SHP77 (cell line): Measurements from ENCODE around the gene CPNE7.
"Not testable (repeated sequence)": the region's sequence is repeated elsewhere in the genome, so short reads cannot be mapped to it uniquely, and the experiment has no call there.

Experiments used
- DNase-seq, 2 experiments: peaks; one replicate each; lab custom pipeline; 2025; lab: John Stamatoyannopoulos, UW

CPNE7 gene

GRCh38 chr16:89623511-89624261, 48.1 kb downstream of the CPNE7 start:
- no peak for DNase-seq

GRCh38 chr16:89624777-89625761, 49.5 kb downstream of the CPNE7 start:
- DNase-seq, result no peak

GRCh38 chr16:89629827-89630610, 54.5 kb downstream of the CPNE7 start:
- no peak for DNase-seq

- no peak for DNase-seq
These were observed 57.6 kb downstream of the CPNE7 start for GRCh38 chr16:89633064-89633631.

- DNase-seq, result not testable (repeated sequence)
These were observed 59.2 kb downstream of the CPNE7 start for GRCh38 chr16:89634463-89635385.

GRCh38 chr16:89636663-89637062, 61.1 kb downstream of the CPNE7 start:
- no peak for DNase-seq

GRCh38 chr16:89637379-89637778, 61.8 kb downstream of the CPNE7 start:
- DNase-seq, result no peak

- no peak for DNase-seq
These were observed 62.9 kb downstream of the CPNE7 start for GRCh38 chr16:89638455-89638854.

- no peak for DNase-seq
These were observed 63.8 kb downstream of the CPNE7 start for GRCh38 chr16:89639385-89639784.

- no peak for DNase-seq
These were observed 66.0 kb downstream of the CPNE7 start for GRCh38 chr16:89641458-89642119.

- DNase-seq, result no peak
These were observed 67.0 kb downstream of the CPNE7 start for GRCh38 chr16:89642574-89642973.

GRCh38 chr16:89643769-89644300, 68.3 kb downstream of the CPNE7 start:
- DNase-seq, result no peak

GRCh38 chr16:89645122-89645521, 69.6 kb downstream of the CPNE7 start:
- DNase-seq, result no peak

- DNase-seq, result no peak
These were observed 70.7 kb downstream of the CPNE7 start for GRCh38 chr16:89646270-89646669.
